ENCODE results near the gene CORO6.

CORO6 gene

DNA sequence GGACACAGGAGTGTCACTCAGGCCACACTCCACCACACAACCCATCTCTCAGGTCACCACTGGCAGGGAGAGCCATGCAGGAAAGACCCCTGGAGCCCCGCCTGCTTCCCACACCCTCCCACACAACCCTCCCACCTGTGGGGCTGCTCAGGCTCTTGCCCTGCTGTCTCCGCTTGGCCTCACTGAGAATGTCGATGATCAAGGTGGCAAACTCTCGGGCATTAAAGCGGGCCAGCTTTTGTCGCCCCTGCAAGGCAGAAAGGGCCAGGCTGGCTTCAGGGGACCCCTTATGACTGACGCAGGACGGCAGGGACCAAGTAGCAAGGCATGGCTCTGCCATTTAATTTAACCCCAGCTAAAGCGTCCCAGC is 45.7 kb downstream of the CORO6 start:
- no peak for DNase-seq (ENCODE audit: low read depth)

DNA sequence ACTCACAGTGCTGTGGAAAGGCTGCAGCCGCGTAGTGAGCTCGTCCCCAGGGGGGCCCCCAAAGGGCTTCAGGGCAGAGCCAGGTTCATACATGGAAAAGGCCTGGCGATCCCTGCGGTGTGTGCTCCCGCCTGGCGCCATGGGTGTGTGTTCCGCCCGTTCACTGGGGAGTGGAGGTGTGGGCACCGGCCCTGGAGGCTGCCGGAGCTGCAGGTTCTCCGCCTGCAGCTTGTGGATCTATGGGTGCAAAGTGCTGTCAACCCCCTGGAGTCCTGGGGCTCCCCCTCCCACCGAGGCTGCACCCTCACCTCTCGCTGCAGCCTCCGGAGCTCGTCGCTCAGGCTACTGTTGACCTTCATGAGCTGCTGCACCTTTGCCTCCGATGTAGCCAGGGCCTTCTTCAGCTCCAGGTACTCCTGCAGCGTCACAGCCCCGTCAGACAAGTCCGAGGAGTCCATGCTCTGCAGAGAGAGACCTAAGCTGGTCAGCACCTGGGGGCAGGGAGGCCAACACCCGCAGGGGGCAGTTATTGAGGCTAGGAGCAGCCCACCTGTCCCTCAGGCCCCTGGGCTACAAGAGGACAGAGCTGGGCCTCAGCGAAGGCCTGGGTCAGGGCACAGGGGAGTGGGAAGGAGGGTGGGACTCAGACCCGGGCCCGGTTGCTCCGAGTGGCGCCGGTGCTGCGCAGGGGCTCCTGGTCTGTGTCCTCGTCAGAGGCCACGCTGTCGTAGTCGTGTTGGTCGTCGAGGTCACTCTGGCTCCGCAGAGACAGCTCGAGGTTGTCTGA is 46.3 kb downstream of the CORO6 start:
- no peak for DNase-seq (ENCODE audit: low read depth)

DNA sequence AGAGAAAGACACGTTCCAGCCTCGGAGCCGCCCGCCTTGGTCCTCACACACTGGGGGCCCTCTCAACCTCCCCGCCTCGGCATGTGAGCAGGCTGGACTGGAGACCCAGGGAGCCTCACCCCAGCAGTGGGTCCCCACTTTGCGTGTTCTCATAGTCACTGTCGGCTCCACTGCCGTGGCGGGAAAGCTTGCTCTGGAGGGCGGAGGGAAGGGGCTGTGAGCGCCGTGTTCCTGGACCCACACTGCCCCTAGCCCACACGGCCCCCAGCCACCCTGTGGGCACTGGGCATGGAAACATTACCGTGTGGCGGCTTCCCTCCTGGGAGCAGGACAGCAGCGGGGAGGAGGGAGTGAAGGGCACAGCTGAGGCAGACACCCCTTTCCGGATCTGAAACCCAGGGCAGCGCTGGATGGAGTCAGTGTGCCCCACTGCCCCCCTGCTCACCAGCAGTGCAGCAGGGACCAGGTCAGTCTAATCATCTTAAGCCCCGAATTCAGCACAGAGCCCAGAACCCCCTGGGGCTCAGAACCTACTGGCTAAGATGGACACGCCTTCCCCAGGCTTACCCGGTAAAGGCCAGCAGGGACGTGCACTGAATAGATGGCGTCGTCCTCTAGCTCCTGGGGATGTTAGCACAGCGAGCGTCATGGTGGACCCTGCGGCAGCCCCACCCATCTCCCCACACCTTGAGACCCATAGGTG is 47.0 kb downstream of the CORO6 start:
- DNase-seq (ENCODE audit: low read depth) = no peak

DNA sequence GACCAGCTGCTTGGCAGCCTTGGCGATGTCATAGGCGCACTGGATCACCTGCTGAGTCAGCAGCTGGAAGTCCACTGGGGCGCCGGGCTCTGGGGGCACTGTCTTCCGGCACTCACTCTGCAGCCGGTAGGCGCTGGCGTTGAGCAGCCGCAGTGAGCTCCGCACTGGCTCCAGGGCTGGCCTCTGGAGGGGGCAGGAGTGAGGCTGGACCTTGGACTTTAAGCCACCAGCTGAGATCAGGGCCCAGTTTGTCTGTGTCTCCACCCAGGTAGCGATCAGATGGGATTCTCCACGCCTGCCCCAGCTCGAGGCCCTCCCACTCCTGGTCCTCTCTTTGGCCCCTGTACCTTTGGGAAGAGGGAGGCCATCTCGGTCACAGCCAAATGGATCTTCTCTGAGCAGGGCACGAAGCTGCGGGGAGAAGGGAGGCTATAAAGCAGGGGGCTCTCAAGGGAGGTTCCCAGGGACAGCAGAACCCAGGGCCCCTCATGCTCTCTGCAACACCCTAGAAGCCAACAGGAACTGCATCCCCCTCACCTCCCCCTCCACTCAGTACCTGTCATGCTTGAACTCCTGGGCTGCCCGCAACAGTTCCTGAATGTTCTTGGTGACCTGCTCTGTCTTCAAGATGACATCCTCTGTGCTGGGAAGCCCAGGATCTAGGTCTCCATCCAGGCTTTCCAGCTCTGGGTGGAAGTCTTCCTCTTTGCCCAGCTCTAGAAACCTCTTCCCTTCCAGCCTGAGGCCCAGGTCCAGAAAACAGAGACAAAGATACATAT is 47.8 kb downstream of the CORO6 start:
- DNase-seq (ENCODE audit: low read depth) = no peak

DNA sequence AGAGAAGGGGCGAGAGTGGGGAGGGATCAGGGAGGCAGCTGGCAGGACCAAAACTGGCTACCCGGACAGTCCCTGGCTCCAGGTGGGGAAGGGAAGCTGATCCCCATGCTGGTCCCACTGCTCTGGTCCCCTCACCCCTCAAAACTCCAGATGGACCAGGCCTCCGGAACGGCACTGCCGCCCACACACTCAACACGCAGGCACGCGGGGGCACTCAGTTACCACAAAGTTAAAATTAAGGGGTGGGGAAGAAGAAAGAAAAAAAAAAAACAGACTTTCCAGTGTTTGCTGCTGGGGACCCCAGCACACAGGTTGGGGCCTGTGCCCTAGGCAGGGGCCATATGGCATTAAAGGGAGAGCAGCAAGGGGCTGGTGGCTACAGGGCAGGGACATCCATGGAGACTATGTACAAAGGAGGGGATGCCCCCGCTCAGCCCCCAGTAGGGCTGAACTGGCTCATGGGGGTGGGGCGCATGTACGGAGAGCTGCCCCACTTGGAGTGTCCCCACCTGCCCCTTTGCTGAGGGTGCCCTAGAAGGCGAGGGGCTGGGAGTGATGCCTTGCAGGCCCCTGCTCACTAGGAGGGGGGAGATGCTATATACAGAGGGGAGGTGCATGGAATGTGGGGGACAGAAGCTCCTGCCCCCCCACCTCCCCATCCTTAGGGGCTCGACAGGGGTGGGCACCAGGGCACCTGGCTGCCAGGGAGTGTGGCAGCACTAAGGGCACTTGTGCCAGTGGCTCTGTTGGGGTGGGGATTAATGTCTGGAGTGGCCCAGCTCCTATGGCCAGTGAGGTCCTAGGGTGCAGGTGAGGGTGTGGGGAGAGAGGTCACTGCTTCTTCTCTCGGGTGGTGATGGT is 48.6 kb downstream of the CORO6 start:
- DNase-seq (ENCODE audit: low read depth) = no peak

DNA sequence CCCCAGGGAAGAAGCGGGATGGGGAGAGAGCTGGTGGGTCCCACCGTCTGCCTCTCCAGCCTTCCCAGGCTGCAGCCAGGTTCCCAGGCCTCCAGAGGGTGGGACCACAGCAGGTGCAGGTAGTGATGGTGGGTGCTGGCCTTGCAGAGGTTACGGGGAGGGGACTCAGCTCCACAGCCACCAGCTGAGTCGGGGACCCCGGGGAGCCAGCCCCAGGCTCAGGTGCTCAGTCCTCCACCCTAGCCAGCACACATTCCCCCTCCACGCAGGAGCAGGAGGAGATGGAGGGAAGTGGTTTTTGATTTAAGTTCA is 49.2 kb downstream of the CORO6 start:
- no peak for DNase-seq (ENCODE audit: low read depth)

DNA sequence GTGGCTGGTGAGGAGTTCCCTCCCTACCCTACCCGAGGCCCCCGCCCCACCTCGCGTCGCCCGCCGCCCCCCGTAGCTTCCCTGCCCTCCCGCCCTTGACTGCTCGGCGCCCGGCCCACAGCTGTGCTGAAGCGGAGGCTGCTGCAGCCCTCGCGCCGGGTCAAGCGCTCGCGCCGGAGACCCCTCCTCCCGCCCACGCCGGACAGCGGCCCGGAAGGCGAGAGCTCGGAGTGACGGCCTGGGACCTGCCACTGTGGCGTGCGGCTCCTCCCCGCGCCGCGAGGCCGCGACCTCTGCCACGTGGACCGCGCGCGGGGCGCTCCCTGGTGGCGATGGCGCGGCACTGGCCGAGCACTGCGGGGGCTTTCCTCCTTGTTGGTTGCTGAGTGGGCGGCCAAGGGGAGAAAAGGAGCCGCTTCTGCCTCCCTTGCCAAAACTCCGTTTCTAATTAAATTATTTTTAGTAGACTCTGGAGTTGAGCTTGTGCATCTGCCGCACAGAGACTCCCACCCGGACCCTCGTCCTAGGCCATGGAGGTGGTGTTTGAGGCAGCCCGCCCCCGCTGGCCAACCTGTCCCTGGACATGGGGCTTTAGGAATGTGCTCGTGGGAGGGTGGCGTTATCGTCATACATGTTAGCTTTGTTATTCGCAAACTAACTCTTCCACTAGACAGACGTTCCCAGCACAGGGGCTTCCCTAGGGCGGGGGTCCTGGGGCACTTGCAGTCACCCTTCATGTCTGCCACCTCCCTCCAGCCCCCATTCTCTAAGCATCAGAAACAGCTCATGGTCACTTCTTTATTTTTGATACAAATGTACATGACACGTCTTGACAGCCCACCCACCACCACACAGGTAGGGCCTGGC is 49.8 kb downstream of the CORO6 start:
- DNase-seq (ENCODE audit: low read depth) = peak; percentile 57

DNA sequence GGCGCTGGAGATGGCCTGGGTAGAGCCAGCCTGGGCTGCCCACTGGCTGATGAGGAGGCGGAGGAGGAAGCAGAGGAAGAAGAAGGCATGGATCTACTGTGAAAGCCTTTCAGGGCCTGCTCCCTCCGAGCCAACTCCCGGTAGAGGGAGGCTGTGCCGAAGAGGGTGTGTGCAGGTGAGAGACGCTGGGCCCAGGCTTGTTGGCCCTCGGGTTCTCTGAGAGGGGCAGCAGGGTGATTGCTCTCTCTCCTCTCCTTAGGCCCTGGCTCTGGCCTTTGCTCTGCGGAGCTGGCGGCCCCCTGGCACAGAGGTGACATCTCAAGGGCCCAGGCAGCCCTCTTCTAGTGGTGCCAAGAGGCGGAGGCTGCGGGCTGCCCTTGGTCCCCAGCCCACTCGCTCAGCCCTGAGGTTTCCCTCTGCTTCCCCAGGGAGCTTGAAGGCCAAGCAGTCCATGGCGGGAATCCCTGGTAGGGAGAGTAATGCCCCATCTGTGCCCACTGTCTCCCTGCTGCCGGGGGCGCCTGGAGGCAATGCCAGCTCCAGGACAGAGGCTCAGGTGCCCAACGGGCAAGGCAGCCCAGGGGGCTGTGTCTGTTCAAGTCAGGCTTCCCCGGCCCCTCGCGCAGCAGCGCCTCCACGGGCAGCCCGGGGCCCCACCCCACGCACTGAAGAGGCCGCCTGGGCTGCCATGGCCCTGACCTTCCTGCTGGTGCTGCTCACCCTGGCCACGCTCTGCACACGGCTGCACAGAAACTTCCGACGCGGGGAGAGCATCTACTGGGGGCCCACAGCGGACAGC is 50.6 kb downstream of the CORO6 start:
- no peak for DNase-seq (ENCODE audit: low read depth)

DNA sequence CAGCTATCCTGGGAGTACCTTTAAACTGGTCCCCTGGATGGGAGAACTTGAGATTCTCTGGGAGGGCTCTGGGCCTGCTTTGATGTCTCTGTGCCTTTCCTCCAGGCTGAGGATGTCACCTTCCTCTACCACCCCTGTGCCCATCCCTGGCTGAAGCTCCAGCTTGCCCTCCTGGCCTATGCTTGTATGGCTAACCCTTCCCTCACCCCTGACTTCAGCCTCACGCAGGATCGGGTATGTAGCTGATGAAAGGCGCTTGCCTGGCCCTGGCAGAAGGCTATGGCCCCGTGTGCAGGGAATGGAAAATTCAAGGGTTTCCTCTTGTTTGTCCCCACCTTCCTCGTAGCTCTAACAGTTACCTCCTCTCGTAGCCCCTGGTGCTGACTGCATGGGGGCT is 51.2 kb downstream of the CORO6 start:
- DNase-seq (ENCODE audit: low read depth) = no peak

DNA sequence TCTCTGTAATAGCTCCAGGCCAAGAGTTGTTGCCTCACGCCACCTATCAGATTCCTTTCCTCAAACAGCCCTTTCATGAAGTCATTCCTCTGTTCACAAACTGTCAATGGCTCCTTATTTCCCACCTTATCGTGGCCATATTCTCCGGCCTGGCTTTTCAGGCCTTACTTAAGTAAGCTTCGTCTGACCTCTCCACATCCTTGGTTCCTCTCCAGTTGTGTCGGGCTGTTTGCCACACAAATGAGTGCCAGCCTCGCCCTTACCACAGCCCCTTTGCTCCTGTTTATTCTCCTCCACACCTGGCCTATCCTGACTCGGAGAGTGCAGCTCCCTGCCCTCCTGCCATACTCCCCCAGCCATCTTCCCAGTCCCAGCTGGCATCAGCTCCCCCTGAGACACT is 52.2 kb downstream of the CORO6 start:
- no peak for DNase-seq (ENCODE audit: low read depth)

DNA sequence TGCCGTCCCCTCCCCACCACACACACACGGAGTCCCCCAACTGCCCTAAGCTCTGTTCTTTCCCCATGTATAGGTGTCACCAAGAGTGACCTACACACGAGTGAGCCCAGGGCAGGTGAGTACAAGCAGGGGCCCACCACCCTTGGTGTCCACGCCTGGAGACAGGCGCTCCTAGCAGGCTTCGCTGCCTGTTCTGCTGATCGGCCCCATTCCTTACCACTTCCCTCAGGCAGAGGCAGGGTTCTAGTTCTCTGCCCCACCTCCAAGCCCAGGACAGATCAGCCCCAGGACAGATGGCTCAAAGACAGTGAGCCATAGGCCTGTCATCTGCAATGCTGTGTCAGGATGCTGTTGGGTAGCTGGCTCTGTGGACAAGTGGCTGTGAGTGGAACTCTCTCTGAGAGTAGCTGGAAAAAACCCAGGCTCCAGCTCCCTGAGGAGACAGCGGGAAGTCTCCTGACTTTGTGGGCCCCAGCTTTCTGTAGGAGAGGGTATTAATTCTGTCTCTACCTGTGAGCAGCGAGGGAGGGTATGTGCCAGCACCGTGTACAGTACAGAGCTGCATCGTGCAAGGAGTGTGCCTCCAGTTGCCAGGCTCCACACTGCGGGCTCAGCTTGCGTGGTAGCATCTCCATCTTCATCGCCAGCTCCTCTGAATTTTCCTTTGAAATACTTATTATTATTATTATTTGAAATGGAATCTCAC is 53.3 kb downstream of the CORO6 start:
- DNase-seq (ENCODE audit: low read depth) = no peak

DNA sequence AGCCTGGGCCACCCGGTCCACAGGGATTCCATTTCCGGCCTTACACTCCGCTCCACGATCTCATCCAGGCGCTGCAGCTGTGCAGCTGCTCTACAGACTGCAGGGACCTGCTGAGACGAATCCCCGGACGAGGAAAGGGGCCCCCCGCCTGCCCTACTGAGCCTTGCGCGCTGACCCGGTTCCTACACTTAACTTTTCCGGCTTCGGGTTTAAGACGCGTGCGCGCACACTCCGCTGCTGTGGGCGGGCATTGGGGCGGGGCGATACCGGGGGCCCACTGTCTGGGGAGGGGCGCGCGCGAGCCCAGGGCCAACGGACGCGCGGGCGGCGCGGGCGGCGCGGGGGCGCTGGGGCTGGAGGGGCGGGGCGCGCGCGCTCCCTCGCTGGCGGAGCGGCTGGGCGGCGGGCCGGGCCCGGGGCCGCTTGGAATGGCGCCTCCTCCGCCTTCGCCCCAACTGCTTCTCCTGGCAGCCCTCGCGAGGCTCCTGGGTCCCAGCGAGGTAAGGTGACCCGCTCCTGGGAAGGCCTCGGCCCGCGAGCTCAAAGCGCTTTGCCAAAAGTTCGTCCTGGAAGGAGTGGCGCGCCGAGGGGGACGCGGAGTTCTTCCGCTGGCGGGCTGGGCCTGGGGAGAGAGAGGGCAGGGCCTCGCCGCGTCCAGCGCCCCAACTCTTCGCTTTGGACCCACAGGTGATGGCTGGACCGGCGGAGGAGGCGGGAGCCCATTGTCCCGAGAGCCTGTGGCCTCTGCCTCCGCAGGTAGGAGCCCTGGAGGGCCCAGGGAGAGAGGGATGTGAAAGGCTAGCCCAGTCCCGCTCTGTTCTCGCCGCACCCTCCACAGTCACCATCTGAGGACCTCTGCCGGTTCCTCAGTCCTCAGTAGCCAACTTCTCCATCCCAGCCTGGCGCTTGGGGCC is 54.1 kb downstream of the CORO6 start, which contains the start of gene TP53I13:
Gene TP53I13, plus strand, starts transcription at position 371 of the 914 bp plus-strand sequence. Its CDS starts 58 bp downstream, at position 429.
- peak; percentile 84 for DNase-seq (ENCODE audit: low read depth)

DNA sequence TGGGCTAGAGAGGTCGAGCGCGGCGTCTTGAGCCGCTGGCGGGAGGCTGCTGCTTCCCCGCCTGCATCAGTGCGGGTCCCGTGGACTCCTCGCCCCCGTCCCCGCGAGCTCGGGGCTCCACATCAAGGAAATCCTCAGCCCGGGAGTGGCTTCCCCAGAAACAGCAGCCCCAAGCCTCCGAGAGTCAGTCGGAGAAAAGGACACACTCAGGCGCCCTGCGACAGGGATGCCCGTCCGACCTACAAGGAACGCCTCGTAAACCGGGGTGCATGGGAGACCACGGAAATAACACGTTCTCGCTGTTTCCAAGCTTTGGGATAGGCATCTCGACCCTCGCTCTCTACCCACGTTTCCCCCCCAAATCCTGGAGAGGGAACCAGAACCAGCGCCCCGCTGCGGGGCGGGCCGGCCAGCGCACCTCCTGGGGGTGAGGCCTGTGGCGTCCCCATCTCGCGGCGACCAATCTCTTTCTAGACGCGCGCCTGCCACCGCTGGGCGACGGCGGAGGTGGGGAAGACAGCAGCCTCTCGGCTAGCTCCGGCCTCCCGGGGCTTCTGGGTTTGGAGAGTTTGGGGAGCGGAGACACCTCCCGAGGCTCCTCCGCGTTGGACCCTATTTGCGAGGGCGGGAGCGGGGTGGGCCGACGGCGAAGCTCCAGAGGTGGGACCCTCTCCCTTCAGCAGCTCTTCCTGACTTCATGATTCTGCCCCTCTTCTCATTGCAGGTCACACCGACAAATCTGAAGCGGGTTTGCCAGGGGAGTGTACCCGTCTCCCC is 55.0 kb downstream of the CORO6 start:
- DNase-seq (ENCODE audit: low read depth) = peak; percentile 57

DNA sequence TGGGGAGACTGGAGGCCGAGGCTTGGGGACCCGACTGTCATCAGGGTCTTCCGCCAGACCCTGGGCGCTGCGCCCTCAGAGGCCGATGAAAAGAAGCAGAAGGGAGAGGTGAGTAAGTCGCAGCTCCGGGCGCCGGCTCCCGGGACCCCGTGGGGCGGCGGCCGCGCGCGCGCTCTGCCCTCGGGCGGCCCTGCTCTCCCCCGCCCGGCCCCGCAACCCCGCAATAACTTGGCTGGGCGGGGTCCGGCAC is 55.5 kb downstream of the CORO6 start:
- no peak for DNase-seq (ENCODE audit: low read depth)

DNA sequence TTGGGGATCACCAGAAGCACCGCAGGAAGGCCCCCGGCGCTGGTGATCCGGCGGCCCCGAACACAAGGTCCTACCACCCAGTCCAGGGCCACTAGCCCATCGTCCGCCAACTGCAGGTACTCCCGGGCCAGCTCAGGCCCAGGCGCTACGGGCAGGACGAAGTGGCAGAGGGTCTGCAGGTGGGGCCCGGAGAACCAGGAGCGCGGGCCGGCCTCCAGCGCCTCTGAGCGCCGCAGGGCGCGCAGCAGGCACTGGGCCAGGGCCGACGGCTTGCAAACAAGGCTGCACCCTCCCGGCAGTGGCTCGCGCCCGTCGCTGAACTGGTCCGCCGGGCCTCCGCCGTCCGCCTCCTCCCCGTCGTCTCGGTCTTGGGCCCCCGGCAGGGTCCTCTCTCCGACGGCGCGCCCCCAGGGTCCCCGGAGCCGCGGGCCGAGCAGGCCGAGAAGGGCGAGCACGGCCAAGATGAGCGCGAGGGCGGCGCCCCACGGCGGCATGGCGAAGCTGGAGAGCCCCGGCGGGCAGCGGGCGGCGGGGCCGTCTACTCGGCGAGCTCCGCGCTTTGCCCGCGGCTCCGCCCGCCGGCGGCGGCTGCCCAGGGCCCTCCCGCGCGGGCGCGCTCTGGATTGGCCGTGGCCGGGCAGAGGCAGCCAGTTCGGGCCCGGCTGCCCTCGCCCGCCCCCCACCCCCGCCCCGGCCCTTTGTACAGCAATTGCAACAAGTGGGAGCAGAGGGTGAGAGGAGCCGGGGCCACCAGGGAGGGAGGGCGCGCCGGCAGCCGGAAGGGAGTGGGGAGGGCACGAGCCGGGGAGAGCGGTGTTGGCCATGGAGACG is 56.0 kb downstream of the CORO6 start, which contains the start of gene ABHD15:
Gene ABHD15, minus strand, starts transcription at position 565 of the 831 bp plus-strand sequence. Its CDS starts 71 bp downstream, at position 494.
- peak; percentile 55 for DNase-seq (ENCODE audit: low read depth)

DNA sequence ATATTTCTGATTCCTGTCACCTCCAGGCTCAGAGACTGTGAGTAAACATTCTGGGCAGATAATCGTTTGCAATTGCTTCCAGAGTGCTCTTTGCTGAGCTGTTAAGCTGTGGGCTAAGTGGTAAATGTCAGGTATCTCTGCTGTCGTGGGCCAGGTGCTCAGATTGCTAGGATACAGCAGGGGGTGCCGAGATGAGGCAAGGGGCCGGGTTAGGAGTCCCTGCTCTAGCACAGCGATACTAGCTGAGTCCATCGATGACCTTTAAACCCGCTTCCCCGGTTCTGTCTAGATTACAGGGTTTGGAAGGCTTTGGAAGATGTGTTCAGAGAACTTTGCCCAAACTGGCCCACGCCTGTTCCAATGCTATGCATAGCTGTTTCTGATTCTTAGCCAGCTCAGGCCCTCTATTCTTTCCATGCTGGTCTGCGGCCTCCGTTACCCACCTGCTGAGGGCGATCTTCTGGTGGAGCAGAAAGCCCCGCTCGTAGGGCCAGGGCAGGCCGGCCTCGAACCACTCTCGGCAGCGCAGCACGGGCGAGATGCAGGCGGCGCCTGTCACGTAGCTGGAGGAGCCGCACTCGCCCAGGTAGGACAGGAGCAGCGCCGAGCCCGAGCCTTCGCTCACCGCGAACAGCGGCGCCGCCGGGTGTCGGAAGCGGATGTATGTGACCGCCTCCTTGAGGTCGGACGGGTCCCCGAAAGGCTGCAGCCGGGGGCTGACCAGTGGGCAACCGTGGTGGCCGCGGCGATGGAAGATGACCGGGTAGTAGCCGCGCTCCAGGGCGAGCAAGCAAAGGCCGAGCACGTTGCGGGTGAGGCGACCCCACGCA is 56.9 kb downstream of the CORO6 start:
- peak; percentile 45 for DNase-seq (ENCODE audit: low read depth)
